HepG2 (cell line): Measurements from ENCODE around the gene ZNF616. TPM values are rescaled to one million over a fixed set of nuclear protein-coding genes. Genes with fewer than 3 reads are reported as not detected.
A peak's percentile ranks its signal among the peaks of the same experiment; 100 is the strongest.

ENCODE experiments used
- ARNT ChIP-seq: fragments of 450-650 bp; IDR thresholded peaks from 2 replicates; pipeline ENCODE4 v1.6.1; 2017
- ELF1 ChIP-seq: sonication (generic); formaldehyde crosslinking; IDR thresholded peaks from 2 replicates; pipeline ENCODE4 v1.4.0; 2020; ENCODE audit warnings: missing genetic modification reagents
- GTF3A ChIP-seq: sonication (generic); formaldehyde crosslinking; conservative IDR thresholded peaks from 2 replicates; pipeline ENCODE4 v1.4.0; 2020; ENCODE audit warnings: mild to moderate bottlenecking, missing genetic modification reagents
- HES4 ChIP-seq: sonication (generic); formaldehyde crosslinking; IDR thresholded peaks from 2 replicates; pipeline ENCODE4 v1.9.0; 2021; ENCODE audit warnings: mild to moderate bottlenecking, missing genetic modification reagents, borderline replicate concordance
- HMG20A ChIP-seq: IDR thresholded peaks from 2 replicates; pipeline ENCODE4 v1.6.1; 2016; ENCODE audit warnings: borderline replicate concordance
- IRF2 ChIP-seq: IDR thresholded peaks from 2 replicates; pipeline ENCODE4 v1.6.1; 2018; ENCODE audit warnings: missing genetic modification reagents, missing compliant biosample characterization
- NR2C2 ChIP-seq: sonication (generic); formaldehyde crosslinking; IDR thresholded peaks from 2 replicates; pipeline ENCODE4 v1.4.0; 2020; ENCODE audit warnings: missing genetic modification reagents, mild to moderate bottlenecking, moderate library complexity, borderline replicate concordance
- POLR2A ChIP-seq, 2 experiments: IDR thresholded peaks; 2 replicates each; pipeline ENCODE4 v1.6.1; 2011; ENCODE audit warnings: low read depth in 2 of 2, low read length in 2 of 2, mild to moderate bottlenecking in 1 of 2, moderate library complexity in 1 of 2; ENCODE audit not compliant: insufficient read depth in 1 of 2
- PRMT3 ChIP-seq: sonication (generic); formaldehyde crosslinking; IDR thresholded peaks from 2 replicates; pipeline ENCODE4 v1.8.1; 2022; ENCODE audit warnings: low read depth, mild to moderate bottlenecking, moderate library complexity, missing genetic modification reagents, borderline replicate concordance
- RORA ChIP-seq: sonication (generic); formaldehyde crosslinking; IDR thresholded peaks from 2 replicates; pipeline ENCODE4 v1.5.0; 2020; ENCODE audit warnings: mild to moderate bottlenecking, missing genetic modification reagents, moderate library complexity
- SMAD1 ChIP-seq: sonication (generic); formaldehyde crosslinking; IDR thresholded peaks from 2 replicates; pipeline ENCODE4 v1.4.0; 2020; ENCODE audit warnings: missing genetic modification reagents, low read depth, mild to moderate bottlenecking, borderline replicate concordance
- SMARCC2 ChIP-seq: fragments of 450-650 bp; IDR thresholded peaks from 2 replicates; pipeline ENCODE4 v1.6.1; 2017; ENCODE audit warnings: antibody characterized with exemption, mild to moderate bottlenecking
- THAP11 ChIP-seq: IDR thresholded peaks from 2 replicates; pipeline ENCODE4 v1.6.1; 2016; ENCODE audit warnings: missing biosample characterization, missing genetic modification reagents
- YEATS2 ChIP-seq: sonication (generic); formaldehyde crosslinking; IDR thresholded peaks from 2 replicates; pipeline ENCODE4 v1.4.0; 2020; ENCODE audit warnings: missing genetic modification reagents, borderline replicate concordance
- ZFY ChIP-seq: sonication (generic); formaldehyde crosslinking; IDR thresholded peaks from 2 replicates; pipeline ENCODE4 v1.4.0; 2020; ENCODE audit warnings: missing genetic modification reagents
- ZNF124 ChIP-seq: sonication (generic); formaldehyde crosslinking; IDR thresholded peaks from 2 replicates; pipeline ENCODE4 v1.4.0; 2020; ENCODE audit warnings: missing genetic modification reagents
- ZNF317 ChIP-seq: sonication (generic); formaldehyde crosslinking; IDR thresholded peaks from 2 replicates; pipeline ENCODE4 v1.5.0; 2020; ENCODE audit warnings: mild to moderate bottlenecking, missing genetic modification reagents
- ZNF350 ChIP-seq: sonication (generic); formaldehyde crosslinking; IDR thresholded peaks from 2 replicates; pipeline ENCODE4 v1.4.0; 2020; ENCODE audit warnings: mild to moderate bottlenecking, low read depth, missing genetic modification reagents, borderline replicate concordance
- ZNF501 ChIP-seq: sonication (generic); formaldehyde crosslinking; IDR thresholded peaks from 2 replicates; pipeline ENCODE4 v1.5.1; 2020; ENCODE audit warnings: mild to moderate bottlenecking, moderate library complexity, missing genetic modification reagents
- polyA plus RNA-seq, 8 experiments: library from polyadenylated mRNA; depleted of rRNA in 3 of 8; stranded (reverse) in 7 of 8; unstranded in 1 of 8; fragments of >200 nt; fragmentation: Illumina TruSeq in 4 of 8; extraction: Trizol in 4 of 8; gene quantifications; 2 replicates each; pipeline versions ENCODE4 v1.2.1 to v1.2.3, GENCODE V29; 2011 to 2016; ENCODE audit warnings: low read depth in 4 of 8, missing spikeins in 1 of 8, mixed read lengths in 1 of 8; ENCODE audit not compliant: insufficient read depth in 1 of 8
- total RNA-seq, 5 experiments: library from RNA; depleted of rRNA; stranded (reverse); fragments of >200 nt; fragmentation: Illumina TruSeq; extraction: Trizol; gene quantifications; 2 replicates each; pipeline ENCODE4 v1.2.3, GENCODE V29; 2016; ENCODE audit warnings: low read depth in 1 of 5
- TF ChIP-seq, protein P1 (sequence below), 2 experiments: sonication (generic) in 1 of 2; formaldehyde crosslinking in 1 of 2; IDR thresholded peaks; 2 replicates each; pipeline versions ENCODE4 v1.6.1 to v1.9.0; 2014 to 2022; ENCODE audit warnings: antibody characterized with exemption in 1 of 2, borderline replicate concordance in 1 of 2, inconsistent platforms in 1 of 2, low read depth in 1 of 2, missing genetic modification reagents in 1 of 2
- TF ChIP-seq, protein P2 (sequence below): IDR thresholded peaks from 2 replicates; pipeline ENCODE4 v1.6.1; 2018; ENCODE audit warnings: missing genetic modification reagents
- TF ChIP-seq, protein P3 (sequence below): IDR thresholded peaks from 2 replicates; pipeline ENCODE4 v1.6.1; 2018; ENCODE audit warnings: missing genetic modification reagents, mild to moderate bottlenecking, missing compliant biosample characterization

The ZNF616 gene
- total and polyA plus RNA-seq, 2 of the 13 experiments (the other 11 are each of a cell fraction or from before 2014, with no cell fraction given), result 2.2 to 10.4 TPM

DNA sequence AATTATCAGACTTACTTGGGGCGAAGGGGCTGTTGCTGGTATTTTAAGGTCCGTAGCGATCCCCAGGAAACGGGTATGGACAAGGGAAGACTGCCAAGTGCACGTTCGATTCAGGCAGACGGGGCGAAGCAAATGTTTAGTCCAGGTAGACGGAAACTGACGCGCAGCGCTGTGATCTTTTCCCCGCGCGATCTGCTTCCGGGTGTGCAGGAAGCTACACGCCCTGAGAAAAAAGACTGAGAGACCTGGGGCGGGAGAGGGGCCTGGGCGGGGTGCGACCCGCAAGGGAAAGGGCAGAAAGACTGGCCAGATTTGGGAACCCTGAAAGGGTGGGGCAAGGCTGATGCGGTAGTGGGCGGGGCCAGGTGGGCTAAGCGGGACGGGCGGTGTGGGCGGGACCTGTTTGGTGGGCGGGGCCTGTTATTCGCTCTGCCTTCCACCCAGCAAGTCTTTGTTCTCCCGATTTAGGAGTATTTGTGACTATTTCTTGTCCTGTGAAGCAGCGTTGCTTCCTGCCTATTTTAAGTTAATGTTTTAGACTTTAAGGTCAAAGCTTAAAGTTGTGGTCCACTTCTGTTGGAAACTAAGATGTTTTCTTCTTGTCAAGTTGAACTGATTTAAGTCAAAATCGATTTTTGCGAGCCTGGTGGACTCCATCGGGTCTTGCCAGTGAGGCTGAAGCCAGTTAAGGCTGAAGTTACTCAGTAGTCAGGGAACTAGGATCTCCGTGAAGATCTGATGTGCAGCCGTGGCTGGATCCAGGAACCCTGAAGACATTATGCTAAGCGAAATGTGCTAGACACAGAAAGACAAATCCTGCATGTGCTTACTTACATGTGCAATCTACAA lies 31.8 kb upstream of the ZNF616 start, which contains the start of gene ZNF836 (continued):
- TF ChIP-seq YEATS2, result 0 out of 2 replicates have a peak, but pooled peaks have one; percentile 20
- peak; percentile 52 for TF ChIP-seq ZFY
- no peak for TF ChIP-seq ZNF317
- TF ChIP-seq ZNF350, result peak; percentile 27; the same call in 1 of the 2 replicates
- peak; percentile 30 to 34; a peak in 3 of 4 replicates for TF ChIP-seq POLR2A (IDR thresholded peaks at IDR 0.05; ENCODE audit: insufficient read depth in 1 of 2, low read depth in 2 of 2, low read length in 2 of 2)
- peak; percentile 76 for TF ChIP-seq ELF1
- TF ChIP-seq HES4 (CRISPR knock-in tag), result no peak
- no peak for TF ChIP-seq ZNF124 (CRISPR knock-in tag)
- no peak for TF ChIP-seq RORA (CRISPR knock-in tag)
- TF ChIP-seq HMG20A (CRISPR knock-in tag), result no peak
- peak; percentile 42; the same call in 1 of the 2 replicates for TF ChIP-seq IRF2 (CRISPR knock-in tag)
- TF ChIP-seq SMARCC2, result no peak
- TF ChIP-seq THAP11 (CRISPR knock-in tag), result 0 out of 2 replicates have a peak, but pooled peaks have one; percentile 47
- no peak for TF ChIP-seq SMAD1 (CRISPR knock-in tag)
- TF ChIP-seq, protein P1, sequence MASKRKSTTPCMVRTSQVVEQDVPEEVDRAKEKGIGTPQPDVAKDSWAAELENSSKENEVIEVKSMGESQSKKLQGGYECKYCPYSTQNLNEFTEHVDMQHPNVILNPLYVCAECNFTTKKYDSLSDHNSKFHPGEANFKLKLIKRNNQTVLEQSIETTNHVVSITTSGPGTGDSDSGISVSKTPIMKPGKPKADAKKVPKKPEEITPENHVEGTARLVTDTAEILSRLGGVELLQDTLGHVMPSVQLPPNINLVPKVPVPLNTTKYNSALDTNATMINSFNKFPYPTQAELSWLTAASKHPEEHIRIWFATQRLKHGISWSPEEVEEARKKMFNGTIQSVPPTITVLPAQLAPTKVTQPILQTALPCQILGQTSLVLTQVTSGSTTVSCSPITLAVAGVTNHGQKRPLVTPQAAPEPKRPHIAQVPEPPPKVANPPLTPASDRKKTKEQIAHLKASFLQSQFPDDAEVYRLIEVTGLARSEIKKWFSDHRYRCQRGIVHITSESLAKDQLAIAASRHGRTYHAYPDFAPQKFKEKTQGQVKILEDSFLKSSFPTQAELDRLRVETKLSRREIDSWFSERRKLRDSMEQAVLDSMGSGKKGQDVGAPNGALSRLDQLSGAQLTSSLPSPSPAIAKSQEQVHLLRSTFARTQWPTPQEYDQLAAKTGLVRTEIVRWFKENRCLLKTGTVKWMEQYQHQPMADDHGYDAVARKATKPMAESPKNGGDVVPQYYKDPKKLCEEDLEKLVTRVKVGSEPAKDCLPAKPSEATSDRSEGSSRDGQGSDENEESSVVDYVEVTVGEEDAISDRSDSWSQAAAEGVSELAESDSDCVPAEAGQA (IDR thresholded peaks at IDR 0.05; ENCODE audit: low read depth), result no peak
- TF ChIP-seq, protein P1 (CRISPR knock-in tag; IDR thresholded peaks at IDR 0.05; ENCODE audit: borderline replicate concordance), result no peak
- TF ChIP-seq, protein P2, sequence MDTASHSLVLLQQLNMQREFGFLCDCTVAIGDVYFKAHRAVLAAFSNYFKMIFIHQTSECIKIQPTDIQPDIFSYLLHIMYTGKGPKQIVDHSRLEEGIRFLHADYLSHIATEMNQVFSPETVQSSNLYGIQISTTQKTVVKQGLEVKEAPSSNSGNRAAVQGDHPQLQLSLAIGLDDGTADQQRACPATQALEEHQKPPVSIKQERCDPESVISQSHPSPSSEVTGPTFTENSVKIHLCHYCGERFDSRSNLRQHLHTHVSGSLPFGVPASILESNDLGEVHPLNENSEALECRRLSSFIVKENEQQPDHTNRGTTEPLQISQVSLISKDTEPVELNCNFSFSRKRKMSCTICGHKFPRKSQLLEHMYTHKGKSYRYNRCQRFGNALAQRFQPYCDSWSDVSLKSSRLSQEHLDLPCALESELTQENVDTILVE (CRISPR knock-in tag), result no peak
- TF ChIP-seq NR2C2 (CRISPR knock-in tag), result peak; percentile 93
- no peak for TF ChIP-seq ZNF501 (CRISPR knock-in tag)
- TF ChIP-seq ARNT, result no peak
- TF ChIP-seq, protein P3, sequence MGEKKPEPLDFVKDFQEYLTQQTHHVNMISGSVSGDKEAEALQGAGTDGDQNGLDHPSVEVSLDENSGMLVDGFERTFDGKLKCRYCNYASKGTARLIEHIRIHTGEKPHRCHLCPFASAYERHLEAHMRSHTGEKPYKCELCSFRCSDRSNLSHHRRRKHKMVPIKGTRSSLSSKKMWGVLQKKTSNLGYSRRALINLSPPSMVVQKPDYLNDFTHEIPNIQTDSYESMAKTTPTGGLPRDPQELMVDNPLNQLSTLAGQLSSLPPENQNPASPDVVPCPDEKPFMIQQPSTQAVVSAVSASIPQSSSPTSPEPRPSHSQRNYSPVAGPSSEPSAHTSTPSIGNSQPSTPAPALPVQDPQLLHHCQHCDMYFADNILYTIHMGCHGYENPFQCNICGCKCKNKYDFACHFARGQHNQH (CRISPR knock-in tag), result no peak
- TF ChIP-seq PRMT3 (CRISPR knock-in tag), result no peak
- no peak for TF ChIP-seq GTF3A (CRISPR knock-in tag)
